ENCODE results near the gene FCMR.

FCMR gene

GRCh38 chr1:206949208-206949607, 27.5 kb upstream of the FCMR start:
- Histone ChIP-seq H3K4me1 (ENCODE audit: control insufficient read depth, insufficient read depth, low read length, unreplicated experiment) (no peaks in the 10 kb centered on the region), H3K27ac (ENCODE audit: low read depth, low read length) (no peak overlapping the region), H2AFZ (ENCODE audit: low read length, unreplicated experiment) (no peak overlapping the region), H3K4me3 (ENCODE audit: low read depth, low read length) (no peak overlapping the region), H3K27me3 (ENCODE audit: insufficient read depth, low read length) (peaks cover 79% of the 10 kb centered on the region), H3K36me3 (ENCODE audit: insufficient read depth, low read length) (no peaks in the 10 kb centered on the region), H3K79me2 (ENCODE audit: control insufficient read depth, insufficient read depth, low read length, unreplicated experiment) (no peaks in the 10 kb centered on the region)

GRCh38 chr1:206947255-206947654, 25.5 kb upstream of the FCMR start:
- Histone ChIP-seq H3K27ac (ENCODE audit: low read depth, low read length) (no peak overlapping the region), H2AFZ (ENCODE audit: low read length, unreplicated experiment) (no peak overlapping the region), H3K36me3 (ENCODE audit: insufficient read depth, low read length) (no peaks in the 10 kb centered on the region), H3K27me3 (ENCODE audit: insufficient read depth, low read length) (peaks cover 94% of the 10 kb centered on the region), H3K4me1 (ENCODE audit: control insufficient read depth, insufficient read depth, low read length, unreplicated experiment) (no peaks in the 10 kb centered on the region), H3K79me2 (ENCODE audit: control insufficient read depth, insufficient read depth, low read length, unreplicated experiment) (no peaks in the 10 kb centered on the region), H3K4me3 (ENCODE audit: low read depth, low read length) (no peak overlapping the region)

GRCh38 chr1:206946261-206946660, 24.5 kb upstream of the FCMR start, which contains the start of gene PIGR:
PIGR (minus strand) TSS chr1:206946466; CDS start chr1:206940531, 5,935 bp downstream.
- Histone ChIP-seq H3K79me2 (ENCODE audit: control insufficient read depth, insufficient read depth, low read length, unreplicated experiment) (no peaks in the 10 kb centered on the region), H3K4me1 (ENCODE audit: control insufficient read depth, insufficient read depth, low read length, unreplicated experiment) (no peaks in the 10 kb centered on the region), H3K4me3 (ENCODE audit: low read depth, low read length) (no peak within 1 kb of the TSS), H2AFZ (ENCODE audit: low read length, unreplicated experiment) (no peak within 1 kb of the TSS), H3K36me3 (ENCODE audit: insufficient read depth, low read length) (no peaks in the 10 kb centered on the region), H3K27me3 (ENCODE audit: insufficient read depth, low read length) (peaks cover 96% of the 10 kb centered on the region), H3K27ac (ENCODE audit: low read depth, low read length) (no peak within 1 kb of the TSS)

GRCh38 chr1:206945779-206946178, 24.0 kb upstream of the FCMR start:
- no peak overlapping the region for H3K27ac ChIP-seq (ENCODE audit: low read depth, low read length)
- no peaks in the 10 kb centered on the region for H3K36me3 ChIP-seq (ENCODE audit: insufficient read depth, low read length)
- H3K27me3 ChIP-seq (ENCODE audit: insufficient read depth, low read length): peaks cover 96% of the 10 kb centered on the region
- H2AFZ ChIP-seq (ENCODE audit: low read length, unreplicated experiment): no peak overlapping the region
- H3K4me3 ChIP-seq (ENCODE audit: low read depth, low read length): no peak overlapping the region
- no peaks in the 10 kb centered on the region for H3K4me1 ChIP-seq (ENCODE audit: control insufficient read depth, insufficient read depth, low read length, unreplicated experiment)
- no peaks in the 10 kb centered on the region for H3K79me2 ChIP-seq (ENCODE audit: control insufficient read depth, insufficient read depth, low read length, unreplicated experiment)

GRCh38 chr1:206944703-206945102, 23.0 kb upstream of the FCMR start:
- Histone ChIP-seq H2AFZ (ENCODE audit: low read length, unreplicated experiment) (no peak overlapping the region), H3K4me1 (ENCODE audit: control insufficient read depth, insufficient read depth, low read length, unreplicated experiment) (no peaks in the 10 kb centered on the region), H3K27me3 (ENCODE audit: insufficient read depth, low read length) (peaks cover 96% of the 10 kb centered on the region), H3K27ac (ENCODE audit: low read depth, low read length) (no peak overlapping the region), H3K4me3 (ENCODE audit: low read depth, low read length) (no peak overlapping the region), H3K79me2 (ENCODE audit: control insufficient read depth, insufficient read depth, low read length, unreplicated experiment) (no peaks in the 10 kb centered on the region), H3K36me3 (ENCODE audit: insufficient read depth, low read length) (no peaks in the 10 kb centered on the region)

- no peak overlapping the region for H3K27ac ChIP-seq (ENCODE audit: low read depth, low read length)
- no peaks in the 10 kb centered on the region for H3K79me2 ChIP-seq (ENCODE audit: control insufficient read depth, insufficient read depth, low read length, unreplicated experiment)
- no peak overlapping the region for H2AFZ ChIP-seq (ENCODE audit: low read length, unreplicated experiment)
- H3K27me3 ChIP-seq (ENCODE audit: insufficient read depth, low read length): peaks cover 81% of the 10 kb centered on the region
- H3K4me3 ChIP-seq (ENCODE audit: low read depth, low read length): no peak overlapping the region
- H3K4me1 ChIP-seq (ENCODE audit: control insufficient read depth, insufficient read depth, low read length, unreplicated experiment): no peaks in the 10 kb centered on the region
- H3K36me3 ChIP-seq (ENCODE audit: insufficient read depth, low read length): no peaks in the 10 kb centered on the region
These were observed 20.2 kb upstream of the FCMR start for GRCh38 chr1:206941766-206942418.

GRCh38 chr1:206940588-206940936, 18.8 kb upstream of the FCMR start:
- Histone ChIP-seq H2AFZ (ENCODE audit: low read length, unreplicated experiment) (no peak overlapping the region), H3K4me3 (ENCODE audit: low read depth, low read length) (no peak overlapping the region), H3K27me3 (ENCODE audit: insufficient read depth, low read length) (peaks cover 80% of the 10 kb centered on the region), H3K4me1 (ENCODE audit: control insufficient read depth, insufficient read depth, low read length, unreplicated experiment) (no peaks in the 10 kb centered on the region), H3K27ac (ENCODE audit: low read depth, low read length) (no peak overlapping the region), H3K36me3 (ENCODE audit: insufficient read depth, low read length) (no peaks in the 10 kb centered on the region), H3K79me2 (ENCODE audit: control insufficient read depth, insufficient read depth, low read length, unreplicated experiment) (no peaks in the 10 kb centered on the region)

GRCh38 chr1:206939841-206940587, 18.3 kb upstream of the FCMR start:
- Histone ChIP-seq H3K79me2 (ENCODE audit: control insufficient read depth, insufficient read depth, low read length, unreplicated experiment) (no peaks in the 10 kb centered on the region), H3K4me1 (ENCODE audit: control insufficient read depth, insufficient read depth, low read length, unreplicated experiment) (no peaks in the 10 kb centered on the region), H3K36me3 (ENCODE audit: insufficient read depth, low read length) (no peaks in the 10 kb centered on the region), H3K27me3 (ENCODE audit: insufficient read depth, low read length) (peaks cover 77% of the 10 kb centered on the region), H3K4me3 (ENCODE audit: low read depth, low read length) (no peak overlapping the region), H3K27ac (ENCODE audit: low read depth, low read length) (no peak overlapping the region), H2AFZ (ENCODE audit: low read length, unreplicated experiment) (no peak overlapping the region)

GRCh38 chr1:206939131-206939530, 17.4 kb upstream of the FCMR start:
- Histone ChIP-seq H3K27ac (ENCODE audit: low read depth, low read length) (no peak overlapping the region), H2AFZ (ENCODE audit: low read length, unreplicated experiment) (no peak overlapping the region), H3K79me2 (ENCODE audit: control insufficient read depth, insufficient read depth, low read length, unreplicated experiment) (no peaks in the 10 kb centered on the region), H3K36me3 (ENCODE audit: insufficient read depth, low read length) (no peaks in the 10 kb centered on the region), H3K4me3 (ENCODE audit: low read depth, low read length) (no peak overlapping the region), H3K27me3 (ENCODE audit: insufficient read depth, low read length) (peaks cover 70% of the 10 kb centered on the region), H3K4me1 (ENCODE audit: control insufficient read depth, insufficient read depth, low read length, unreplicated experiment) (no peaks in the 10 kb centered on the region)

GRCh38 chr1:206937425-206937824, 15.7 kb upstream of the FCMR start:
- Histone ChIP-seq H3K4me3 (ENCODE audit: low read depth, low read length) (no peak overlapping the region), H3K27ac (ENCODE audit: low read depth, low read length) (no peak overlapping the region), H2AFZ (ENCODE audit: low read length, unreplicated experiment) (no peak overlapping the region), H3K27me3 (ENCODE audit: insufficient read depth, low read length) (peaks cover 53% of the 10 kb centered on the region), H3K4me1 (ENCODE audit: control insufficient read depth, insufficient read depth, low read length, unreplicated experiment) (no peaks in the 10 kb centered on the region), H3K79me2 (ENCODE audit: control insufficient read depth, insufficient read depth, low read length, unreplicated experiment) (no peaks in the 10 kb centered on the region), H3K36me3 (ENCODE audit: insufficient read depth, low read length) (no peaks in the 10 kb centered on the region)

GRCh38 chr1:206935491-206936067, 13.8 kb upstream of the FCMR start:
- H3K27me3 ChIP-seq (ENCODE audit: insufficient read depth, low read length): peaks cover 34% of the 10 kb centered on the region
- no peaks in the 10 kb centered on the region for H3K36me3 ChIP-seq (ENCODE audit: insufficient read depth, low read length)
- no peak overlapping the region for H2AFZ ChIP-seq (ENCODE audit: low read length, unreplicated experiment)
- H3K4me3 ChIP-seq (ENCODE audit: low read depth, low read length): no peak overlapping the region
- H3K27ac ChIP-seq (ENCODE audit: low read depth, low read length): no peak overlapping the region
- H3K4me1 ChIP-seq (ENCODE audit: control insufficient read depth, insufficient read depth, low read length, unreplicated experiment): no peaks in the 10 kb centered on the region
- H3K79me2 ChIP-seq (ENCODE audit: control insufficient read depth, insufficient read depth, low read length, unreplicated experiment): no peaks in the 10 kb centered on the region
